ENCODE measurements around the gene PSME3. TPM values are rescaled to one million over a fixed set of nuclear protein-coding genes. Genes with fewer than 3 reads are reported as not detected.

The PSME3 gene
- total and polyA plus RNA-seq, 9 of the 15 experiments (the other 6 are each of a cell fraction or from before 2014, with no cell fraction given): 31.2 to 275 (median 141) TPM

- Histone ChIP-seq H3K79me2 (ENCODE audit: control insufficient read depth, insufficient read depth, low read length) (no peaks in the 10 kb centered on the region), H2AFZ (ENCODE audit: low read depth, low read length) (no peak overlapping the region), H3K9me1 (ENCODE audit: control insufficient read depth, insufficient read depth, low read length) (no peaks in the 10 kb centered on the region), H3K4me1 (replicated peaks in 1 of 2; ENCODE audit: control insufficient read depth in 2 of 2, insufficient read depth in 2 of 2, low read length in 2 of 2) (peaks cover 0 to 12% of the 10 kb centered on the region in 2 experiments; a peak in 1 of 5 replicates), H3K27me3 (ENCODE audit: control insufficient read depth in 2 of 2, insufficient read depth in 2 of 2, low read length in 2 of 2) (peaks cover 21 to 37% of the 10 kb centered on the region in 2 experiments), H3K4me2 (ENCODE audit: insufficient read depth, low read length) (no peak overlapping the region), H4K20me1 (replicated peaks; ENCODE audit: control insufficient read depth, insufficient read depth, low read length) (0 out of 2 replicates have a peak, but pooled peaks cover 3% of the 10 kb centered on the region), H3K36me3 (ENCODE audit: control insufficient read depth, insufficient read depth, low read length) (no peaks in the 10 kb centered on the region), H3K27ac (ENCODE audit: extremely low read depth, low read depth, low read length) (no peak overlapping the region), H3K4me3 (no peak overlapping the region), H3K9ac (ENCODE audit: insufficient read depth in 1 of 2, low read depth in 2 of 2, low read length in 2 of 2) (no peak overlapping the region), H3K9me3 (replicated peaks; ENCODE audit: control insufficient read depth, insufficient read depth, low read depth, low read length) (no peaks in the 10 kb centered on the region)
- no peak for FAIRE-seq
- 18% methylated on average over 13 of the region's 13 CpGs for WGBS (ENCODE audit: insufficient coverage, low coverage, missing lambda C conversion rate)
- CTCF ChIA-PET (ENCODE audit: low intra/inter-chr PET ratio): no interaction called here
- no peak for ATAC-seq
- intact Hi-C loops (cut with micrococcal nuclease) (no loop called here), in situ Hi-C loops (cut with MboI) (no loop called here)
- no TSS peak for BruUV-seq (replicated peaks)
- POLR2A ChIA-PET: interaction anchor here (0.6 to 1.0 kb wide), 2 partner anchors 48 to 74 kb away, joined by 3 to 4 read pairs; partner anchors contain the start of genes CNTD1 and COA3
- TF ChIP-seq TAF9B (IDR thresholded peaks at IDR 0.05; ENCODE audit: partially characterized antibody) (no peak), SAFB (IDR thresholded peaks at IDR 0.05; ENCODE audit: borderline replicate concordance, low read depth, low read length) (no peak), NR2C2 (CRISPR knock-in tag; IDR thresholded peaks at IDR 0.05) (no peak), NR2C2 (tag; IDR thresholded peaks at IDR 0.05) (no peak)
- TF ChIP-seq, protein P1, sequence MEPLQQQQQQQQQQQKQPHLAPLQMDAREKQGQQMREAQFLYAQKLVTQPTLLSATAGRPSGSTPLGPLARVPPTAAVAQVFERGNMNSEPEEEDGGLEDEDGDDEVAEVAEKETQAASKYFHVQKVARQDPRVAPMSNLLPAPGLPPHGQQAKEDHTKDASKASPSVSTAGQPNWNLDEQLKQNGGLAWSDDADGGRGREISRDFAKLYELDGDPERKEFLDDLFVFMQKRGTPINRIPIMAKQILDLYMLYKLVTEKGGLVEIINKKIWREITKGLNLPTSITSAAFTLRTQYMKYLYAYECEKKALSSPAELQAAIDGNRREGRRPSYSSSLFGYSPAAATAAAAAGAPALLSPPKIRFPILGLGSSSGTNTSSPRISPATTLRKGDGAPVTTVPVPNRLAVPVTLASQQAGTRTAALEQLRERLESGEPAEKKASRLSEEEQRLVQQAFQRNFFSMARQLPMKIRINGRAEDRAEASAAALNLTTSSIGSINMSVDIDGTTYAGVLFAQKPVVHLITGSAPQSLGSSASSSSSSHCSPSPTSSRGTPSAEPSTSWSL (CRISPR knock-in tag; IDR thresholded peaks at IDR 0.05; ENCODE audit: borderline replicate concordance): no peak
- no peak for DNase-seq (ENCODE audit: extremely low read depth in 1 of 4, low spot score in 3 of 4)
Measured at GRCh38 chr17:42872251-42872965, 39.2 kb downstream of the PSME3 start.

All from K562 (cell line).